GM12892 (cell line): ENCODE results near the gene CGNL1.

Experiments used
- POLR2A ChIP-seq: IDR thresholded peaks from 2 replicates; pipeline ENCODE4 v1.6.1; 2011; ENCODE audit warnings: low read depth, low read length, control low read depth
- POLR2AphosphoS5 ChIP-seq: IDR thresholded peaks from 2 replicates; pipeline ENCODE4 v1.6.1; 2011; ENCODE audit warnings: low read depth, low read length, control low read depth
- TAF1 ChIP-seq: IDR thresholded peaks from 2 replicates; pipeline ENCODE4 v1.6.1; 2011; ENCODE audit warnings: low read depth, mild to moderate bottlenecking, control low read depth, low read length, borderline replicate concordance

- TF ChIP-seq POLR2AphosphoS5 = no peak
- TF ChIP-seq POLR2A = no peak
- TF ChIP-seq TAF1 = no peak
These were observed 42.8 kb upstream of the CGNL1 start for GRCh38 chr15:57333487-57333886.
